ENCODE measurements around the gene GNPTG.

The GNPTG gene

GRCh38 chr16:1347286-1347855, 4.4 kb upstream of the GNPTG start:
- DNase-seq (ENCODE audit: low read depth in 2 of 2) = no peak

- no peak for DNase-seq (ENCODE audit: low read depth in 2 of 2)
These were observed 3.8 kb upstream of the GNPTG start for GRCh38 chr16:1347962-1348361.

DNA sequence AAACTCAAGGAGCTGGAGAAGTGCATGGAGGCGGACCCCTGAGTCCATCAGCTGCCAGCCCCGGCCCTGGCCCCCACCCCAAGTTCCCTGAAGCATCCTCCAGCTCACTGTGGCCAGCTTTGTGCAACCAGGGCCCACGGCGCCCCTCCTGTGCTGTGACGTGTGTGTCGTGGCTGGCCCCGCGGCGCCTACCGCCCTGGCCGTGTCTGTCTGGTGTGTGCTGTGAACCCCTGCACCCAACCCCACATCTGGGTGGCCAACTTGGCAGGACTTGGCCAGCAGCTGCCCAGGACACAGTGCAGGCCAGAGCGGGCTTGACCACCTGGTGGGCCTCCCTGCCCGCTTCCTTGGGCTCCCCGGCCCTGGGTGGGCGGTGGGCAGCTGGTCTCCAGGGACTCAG, 3.3 kb upstream of the GNPTG start:
- DNase-seq (ENCODE audit: low read depth in 2 of 2) = no peak

DNA sequence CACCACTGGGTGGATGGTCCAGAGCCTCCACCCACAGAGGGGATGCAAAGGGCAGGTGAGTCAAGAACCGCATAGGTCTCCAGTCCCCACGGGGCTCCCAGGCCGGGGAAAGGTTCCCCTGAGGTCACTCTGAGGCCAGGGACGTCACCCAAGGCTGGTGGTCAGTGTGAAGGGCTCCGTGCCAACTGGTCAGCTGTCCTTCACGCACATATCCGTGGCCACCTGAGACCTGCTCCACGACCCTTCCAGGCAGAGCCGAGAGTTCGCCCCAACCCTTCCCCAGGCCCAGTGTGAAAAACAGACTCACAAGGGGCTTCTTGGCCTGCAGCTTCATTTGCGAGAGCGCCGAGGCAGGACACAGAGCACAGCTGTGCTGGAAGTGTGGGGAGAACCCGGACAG, 2.8 kb upstream of the GNPTG start:
- no peak for DNase-seq (ENCODE audit: low read depth in 2 of 2)

DNA sequence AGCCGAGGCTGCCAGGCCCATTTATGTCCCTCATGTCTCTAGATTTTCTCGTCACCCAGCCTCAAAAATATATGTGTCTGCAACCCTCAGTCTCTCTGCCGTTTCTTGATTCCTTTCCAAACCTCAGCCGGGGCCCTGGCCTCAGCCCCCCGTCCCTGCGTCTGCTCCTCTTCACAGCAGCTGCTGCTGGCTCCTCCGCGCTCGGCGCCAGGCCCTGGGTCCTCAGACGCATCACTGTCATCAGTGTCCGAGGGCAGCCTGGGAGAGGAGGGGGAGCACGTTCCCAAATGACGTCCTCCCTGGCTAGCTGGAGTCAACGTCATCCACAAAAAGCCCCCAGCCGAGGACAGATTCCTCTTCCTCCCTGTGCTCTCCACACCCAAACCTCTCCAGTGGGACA, 2.4 kb upstream of the GNPTG start:
- DNase-seq (ENCODE audit: low read depth in 2 of 2) = no peak

GRCh38 chr16:1349951-1350350, 1.8 kb upstream of the GNPTG start:
- no peak for DNase-seq (ENCODE audit: low read depth in 2 of 2)

- DNase-seq (ENCODE audit: low read depth in 2 of 2) = no peak
These were observed 1.0 kb upstream of the GNPTG start for GRCh38 chr16:1350691-1351090.

DNA sequence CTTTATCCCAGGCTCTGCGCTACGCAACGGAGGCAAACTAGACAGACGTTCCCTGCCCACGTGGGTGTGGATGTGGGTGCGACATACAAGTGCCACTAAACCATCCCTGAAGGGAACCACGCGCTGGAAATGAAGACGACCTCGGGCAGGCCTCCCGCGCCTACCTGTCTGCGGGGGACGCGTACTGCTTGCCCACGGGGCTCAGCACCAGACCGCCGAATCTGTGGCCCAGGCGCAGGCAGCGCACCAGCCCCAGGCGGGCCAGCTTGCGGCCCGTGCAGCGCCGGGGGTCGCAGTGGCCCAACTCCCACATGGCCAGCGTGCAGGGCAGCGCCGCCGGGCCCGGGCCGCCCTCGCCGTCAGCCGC, 533 bp upstream of the GNPTG start:
- no peak for DNase-seq (ENCODE audit: low read depth in 2 of 2)

- no peak for DNase-seq (ENCODE audit: low read depth in 2 of 2)
These were observed 3.2 kb downstream of the GNPTG start for GRCh38 chr16:1354815-1355540.

- DNase-seq (ENCODE audit: low read depth in 2 of 2) = no peak
These were observed 3.9 kb downstream of the GNPTG start for GRCh38 chr16:1355591-1355990.

DNA sequence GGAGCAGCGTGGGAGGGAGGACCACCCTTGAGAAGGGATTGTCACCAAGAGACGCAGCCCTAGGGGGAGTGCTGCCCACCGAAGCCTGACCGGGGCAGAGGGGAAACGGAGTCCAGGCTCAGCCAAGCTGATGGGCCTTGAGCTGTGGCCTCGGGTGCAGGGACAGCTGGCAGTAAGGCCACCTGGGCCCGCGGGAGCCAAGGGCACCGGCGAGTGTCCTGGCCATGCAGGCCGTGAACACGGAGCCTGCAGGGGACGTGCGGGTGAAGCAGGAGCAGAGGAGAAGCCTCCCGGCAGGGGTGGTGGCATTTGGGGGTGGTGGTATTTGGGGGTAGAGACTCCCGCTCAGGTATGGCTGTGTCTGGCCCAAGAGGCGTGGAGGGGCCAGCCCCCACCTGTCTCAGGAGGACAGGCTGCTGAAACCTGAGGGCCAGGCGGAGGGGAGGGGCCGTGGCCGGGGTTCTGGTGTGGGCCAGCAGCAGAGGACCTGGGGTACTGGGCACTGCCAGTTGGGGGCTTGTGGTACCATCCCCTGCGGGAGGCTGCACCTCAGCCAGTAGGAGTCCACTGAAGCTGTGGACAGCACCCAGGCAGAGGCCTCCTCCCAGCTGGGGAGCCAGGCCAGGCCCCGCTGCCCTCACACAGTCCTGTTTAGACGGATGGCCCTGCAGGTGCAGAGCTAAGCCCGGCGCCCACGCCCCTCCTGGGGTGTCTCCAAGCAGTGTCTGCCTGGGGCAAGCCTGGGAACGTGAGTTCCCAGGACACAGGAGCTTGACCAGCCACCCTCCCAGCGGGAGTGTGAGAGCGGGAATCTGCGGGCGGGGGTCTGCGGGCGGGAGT, 4.5 kb downstream of the GNPTG start:
- no peak for DNase-seq (ENCODE audit: low read depth in 2 of 2)

GRCh38 chr16:1357906-1358566, 6.3 kb downstream of the GNPTG start:
- no peak for DNase-seq (ENCODE audit: low read depth in 2 of 2)

- DNase-seq (ENCODE audit: low read depth in 2 of 2) = no peak
These were observed 10.1 kb downstream of the GNPTG start for GRCh38 chr16:1361685-1362360.

- DNase-seq (ENCODE audit: low read depth in 2 of 2) = no peak
These were observed 11.1 kb downstream of the GNPTG start for GRCh38 chr16:1362807-1363206.

GRCh38 chr16:1363501-1364041, 11.8 kb downstream of the GNPTG start:
- DNase-seq (ENCODE audit: low read depth in 2 of 2) = peak in 1 of 2 donors; percentile 31

GRCh38 chr16:1364510-1364909, 12.8 kb downstream of the GNPTG start:
- DNase-seq (ENCODE audit: low read depth in 2 of 2) = no peak

DNA sequence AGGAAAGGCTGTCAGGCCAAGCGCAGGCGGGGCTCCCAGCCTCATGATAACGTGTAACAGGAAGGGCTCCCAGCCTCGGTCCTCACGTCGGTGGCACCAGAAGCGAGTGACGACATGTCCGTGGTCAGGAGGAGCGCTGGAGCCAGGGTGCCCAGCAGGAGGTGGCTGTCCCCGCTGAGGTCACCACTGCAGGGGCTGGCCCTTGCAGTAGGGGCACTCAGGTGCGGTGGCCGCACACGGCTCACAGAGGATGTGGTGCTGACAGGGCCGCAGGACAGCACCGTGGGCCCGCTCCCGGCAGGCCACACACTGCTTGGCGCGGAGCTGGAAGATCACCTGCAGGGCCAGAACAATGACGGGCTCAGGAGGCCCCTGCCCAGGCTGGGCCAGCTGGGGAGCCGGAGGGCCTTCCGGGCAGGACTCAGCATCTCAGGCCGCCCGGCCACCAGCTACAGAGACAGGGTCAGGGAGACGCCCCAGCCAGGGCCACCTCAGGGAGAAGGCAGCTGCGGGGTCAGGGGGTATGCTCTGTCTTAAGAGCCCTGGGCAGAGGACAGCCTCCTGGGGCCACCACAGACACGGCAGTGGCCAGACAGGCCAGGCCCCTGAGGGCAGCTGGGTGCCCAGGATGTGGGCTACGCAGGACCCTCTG, 14.5 kb downstream of the GNPTG start:
- DNase-seq (ENCODE audit: low read depth in 2 of 2) = no peak

DNA sequence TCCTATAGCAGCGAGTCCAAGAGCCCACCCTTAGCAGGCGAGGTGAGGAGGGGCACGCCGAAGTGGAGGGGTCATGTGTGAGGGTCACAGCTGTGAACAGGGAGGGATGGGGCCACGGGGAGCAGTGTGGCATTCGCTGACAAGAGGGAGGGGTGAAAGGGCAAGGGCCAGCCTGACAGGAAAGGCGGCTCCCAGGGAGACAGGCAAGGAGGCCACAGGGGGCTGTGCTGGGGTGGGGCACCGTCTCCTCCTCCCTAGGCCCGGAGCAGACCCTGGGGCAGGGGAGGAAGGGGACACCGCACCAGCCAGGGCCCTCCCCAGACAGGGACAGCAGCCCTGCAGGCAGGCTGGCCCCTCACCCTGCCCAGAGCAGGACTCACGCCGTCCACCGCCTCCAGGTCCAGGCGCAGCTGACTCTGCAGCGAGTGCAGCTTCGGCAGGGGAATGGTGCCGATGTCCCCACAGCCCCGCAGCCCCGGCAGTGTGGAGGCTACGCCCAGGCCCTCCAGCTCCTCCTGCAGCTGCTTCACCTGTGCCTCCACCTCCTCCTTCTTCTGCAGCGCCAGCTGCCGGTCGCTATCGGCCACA, 15.1 kb downstream of the GNPTG start:
- no peak for DNase-seq (ENCODE audit: low read depth in 2 of 2)

DNA sequence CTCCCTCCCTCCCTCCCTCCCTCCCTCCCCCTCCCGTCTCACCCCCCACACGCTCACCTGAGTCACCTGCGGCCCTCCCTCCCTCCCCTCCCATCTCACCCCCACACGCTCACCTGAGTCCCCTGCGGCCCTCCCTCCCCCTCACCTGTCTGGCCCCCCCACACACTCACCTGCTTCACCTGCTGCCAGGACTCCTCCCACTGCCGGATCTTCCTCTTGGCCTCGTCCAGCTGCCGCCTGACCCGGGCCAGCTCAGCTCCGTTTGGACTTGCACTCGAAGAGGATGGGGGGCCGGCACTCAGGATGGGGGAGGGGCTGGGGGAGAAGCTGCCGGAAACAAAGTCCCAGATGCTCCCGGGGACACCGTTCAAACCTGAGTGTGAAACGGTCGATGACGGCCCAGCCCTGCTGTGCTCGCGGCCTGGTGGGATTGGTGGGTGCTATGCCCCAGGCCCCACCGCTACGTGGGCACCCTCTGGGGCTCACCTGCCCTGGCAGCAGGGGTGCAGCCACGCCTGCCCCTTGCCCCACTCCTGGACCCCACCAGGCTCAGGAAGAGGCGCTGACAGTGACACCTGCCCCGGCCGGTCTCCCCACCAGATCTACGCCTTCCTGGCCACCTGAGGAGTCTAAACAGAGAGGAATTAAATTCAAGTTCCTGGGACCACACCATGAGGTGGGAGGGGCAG, 15.9 kb downstream of the GNPTG start:
- no peak for DNase-seq (ENCODE audit: low read depth in 2 of 2)

Measured in activated CD8-positive, alpha-beta memory T cell treated with anti-CD3 and anti-CD28 coated beads for 4 hours (primary cell).